H1 (cell line): Measurements from ENCODE around the gene PRPF18. TPM values are rescaled to one million over a fixed set of nuclear protein-coding genes. Genes with fewer than 3 reads are reported as not detected.
A peak's percentile ranks its signal among the peaks of the same experiment; 100 is the strongest.

Experiments used
- CTCF ChIA-PET: fragments of 300-600 bp; sonication (Branson Sonifier 250); formaldehyde crosslinking; loops from one replicate; lab custom pipeline; 2021; ENCODE audit not compliant: partially characterized antibody; lab: Charles Lee
- POLR2A ChIA-PET: fragments of 300-600 bp; sonication (Branson Sonifier 250); formaldehyde crosslinking; loops from one replicate; lab custom pipeline; 2021; ENCODE audit warnings: inconsistent platforms; ENCODE audit not compliant: partially characterized antibody; lab: Charles Lee
- DNase-seq, 2 experiments: peaks; one replicate each; pipeline versions ENCODE4 v3.0.0 to v3.0.0-alpha.2; 2010 to 2022; ENCODE audit warnings: low spot score in 2 of 2, low read depth in 1 of 2, mixed read lengths in 1 of 2
- FAIRE-seq: peaks from 2 replicates; lab custom pipeline; 2011; peaks lifted over from hg19 to GRCh38; lab: Jason Lieb, UNC
- H2AFZ ChIP-seq: 2 replicates; pipeline ENCODE4 v1.8.1; 2012; ENCODE audit warnings: low read length, inconsistent platforms
- H2AK5ac ChIP-seq: 2 replicates; pipeline ENCODE4 v1.6.1; 2013; ENCODE audit warnings: low read depth, low read length
- H2BK120ac ChIP-seq: replicated peaks from 2 replicates; pipeline ENCODE3; 2013; ENCODE audit warnings: low read depth, low read length, inconsistent platforms
- H2BK12ac ChIP-seq: 2 replicates; pipeline ENCODE4 v1.6.1; 2013; ENCODE audit warnings: low read depth, low read length
- H2BK15ac ChIP-seq: 2 replicates; pipeline ENCODE4 v1.6.1; 2013; ENCODE audit warnings: low read length
- H2BK20ac ChIP-seq: 2 replicates; pipeline ENCODE4 v1.6.1; 2013; ENCODE audit warnings: low read length
- H2BK5ac ChIP-seq: 2 replicates; pipeline ENCODE4 v1.6.1; 2013; ENCODE audit warnings: low read depth, low read length
- H3K14ac ChIP-seq: 2 replicates; pipeline ENCODE4 v1.6.1; 2013; ENCODE audit warnings: inconsistent platforms; ENCODE audit not compliant: insufficient read length
- H3K18ac ChIP-seq: 2 replicates; pipeline ENCODE4 v1.6.1; 2013; ENCODE audit warnings: low read length; ENCODE audit errors: extremely low read depth
- H3K23ac ChIP-seq: 2 replicates; pipeline ENCODE4 v1.6.1; 2013; ENCODE audit warnings: inconsistent platforms; ENCODE audit not compliant: insufficient read length
- H3K23me2 ChIP-seq: 2 replicates; pipeline ENCODE4 v1.6.1; 2013; ENCODE audit warnings: low read depth, low read length
- H3K27ac ChIP-seq: 2 replicates; pipeline ENCODE4 v1.6.1; 2011; ENCODE audit warnings: low read depth, low read length, inconsistent platforms
- H3K27me3 ChIP-seq, 4 experiments: replicated peaks in 1 of 4; 1 replicate in 1 of 4; 2 replicates in 3 of 4; pipeline versions ENCODE4 v1.6.1 to v1.8.1; 2011 to 2013; ENCODE audit warnings: low read length in 3 of 4, mild to moderate bottlenecking in 3 of 4, inconsistent platforms in 2 of 4, mixed read lengths in 2 of 4, moderate library complexity in 1 of 4; ENCODE audit not compliant: control insufficient read depth in 3 of 4, insufficient read depth in 3 of 4; ENCODE audit errors: extremely low read depth in 1 of 4
- H3K36me3 ChIP-seq, 4 experiments: 2 replicates each; pipeline versions ENCODE4 v1.6.1 to v1.8.1; 2011 to 2013; ENCODE audit warnings: mild to moderate bottlenecking in 4 of 4, low read length in 3 of 4, moderate library complexity in 2 of 4, control low read depth in 1 of 4, inconsistent platforms in 1 of 4; ENCODE audit not compliant: insufficient read depth in 4 of 4, control insufficient read depth in 2 of 4
- H3K4ac ChIP-seq: replicated peaks from 2 replicates; pipeline ENCODE3; 2013; ENCODE audit warnings: low read length, low read depth, mixed read lengths, inconsistent platforms; ENCODE audit not compliant: insufficient read length
- H3K4me1 ChIP-seq, 4 experiments: replicated peaks in 1 of 4; 1 replicate in 1 of 4; 2 replicates in 3 of 4; pipeline versions ENCODE4 v1.6.1 to v1.8.1; 2011 to 2013; ENCODE audit warnings: low read length in 3 of 4, inconsistent platforms in 2 of 4, mixed read lengths in 1 of 4; ENCODE audit not compliant: insufficient read depth in 4 of 4, control insufficient read depth in 3 of 4
- H3K4me2 ChIP-seq, 2 experiments: 2 replicates each; pipeline versions ENCODE4 v1.6.1 to v1.8.1; 2011 to 2013; ENCODE audit warnings: low read depth in 2 of 2, low read length in 2 of 2, control low read depth in 1 of 2, inconsistent platforms in 1 of 2, mild to moderate bottlenecking in 1 of 2; ENCODE audit not compliant: insufficient read depth in 1 of 2
- H3K4me3 ChIP-seq, 4 experiments: fragments of 200-600, 300-600 bp in 1 of 4; sonication (generic), shearing (Covaris generic), sonication (Bioruptor Twin) in 1 of 4; 2 replicates each; pipeline versions ENCODE4 v1.5.1 to v1.8.1; 2011 to 2016; ENCODE audit warnings: low read length in 4 of 4, low read depth in 3 of 4, control low read depth in 2 of 4, inconsistent platforms in 2 of 4, mild to moderate bottlenecking in 2 of 4, mixed read lengths in 1 of 4, moderate library complexity in 1 of 4; ENCODE audit not compliant: insufficient read depth in 2 of 4; ENCODE audit errors: extremely low read depth in 1 of 4
- H3K56ac ChIP-seq: replicated peaks from 2 replicates; pipeline ENCODE3; 2013; ENCODE audit warnings: low read depth, mild to moderate bottlenecking, mixed read lengths, low read length, inconsistent platforms; ENCODE audit not compliant: insufficient read length
- H3K79me1 ChIP-seq: 2 replicates; pipeline ENCODE4 v1.6.1; 2013; ENCODE audit warnings: low read depth, low read length, control low read depth
- H3K79me2 ChIP-seq, 2 experiments: 2 replicates each; pipeline versions ENCODE4 v1.6.1 to v1.8.1; 2012 to 2013; ENCODE audit warnings: low read length in 2 of 2, mild to moderate bottlenecking in 2 of 2, inconsistent platforms in 1 of 2; ENCODE audit not compliant: insufficient read depth in 2 of 2, control insufficient read depth in 1 of 2
- H3K9ac ChIP-seq, 4 experiments: replicated peaks in 1 of 4; 1 replicate in 1 of 4; 2 replicates in 3 of 4; pipeline versions ENCODE4 v1.6.1 to v1.8.1; 2011 to 2013; ENCODE audit warnings: low read depth in 3 of 4, low read length in 3 of 4, control low read depth in 2 of 4, mild to moderate bottlenecking in 2 of 4, moderate library complexity in 2 of 4, inconsistent platforms in 1 of 4; ENCODE audit errors: extremely low read depth in 1 of 4
- H3K9me3 ChIP-seq, 2 experiments: 2 replicates each; pipeline versions ENCODE4 v1.6.1 to v1.8.1; 2012 to 2013; ENCODE audit warnings: mild to moderate bottlenecking in 2 of 2, moderate library complexity in 2 of 2, control low read depth in 1 of 2, inconsistent platforms in 1 of 2, low read depth in 1 of 2, low read length in 1 of 2, mixed read lengths in 1 of 2; ENCODE audit not compliant: insufficient read depth in 2 of 2
- H4K20me1 ChIP-seq, 2 experiments: replicated peaks in 1 of 2; 2 replicates each; pipeline versions ENCODE3 to v1.8.1; 2011 to 2013; ENCODE audit warnings: inconsistent platforms in 2 of 2, low read length in 2 of 2, mild to moderate bottlenecking in 1 of 2; ENCODE audit not compliant: insufficient read depth in 2 of 2, control insufficient read depth in 1 of 2
- H4K5ac ChIP-seq: 2 replicates; pipeline ENCODE4 v1.6.1; 2013; ENCODE audit warnings: low read length, low read depth, mixed read lengths, inconsistent platforms; ENCODE audit not compliant: insufficient read length
- H4K8ac ChIP-seq: 2 replicates; pipeline ENCODE4 v1.8.0; 2013; ENCODE audit warnings: mild to moderate bottlenecking, moderate library complexity, low read length, inconsistent platforms; ENCODE audit not compliant: insufficient read depth; ENCODE audit errors: extremely low read depth
- H4K91ac ChIP-seq: replicated peaks from 2 replicates; pipeline ENCODE3; 2013; ENCODE audit warnings: low read length, mixed read lengths, inconsistent platforms; ENCODE audit not compliant: insufficient read length
- CHD1 ChIP-seq: IDR thresholded peaks from 2 replicates; pipeline ENCODE4 v1.6.1; 2012; ENCODE audit warnings: low read depth, low read length, improper control_type of control experiment
- CREB1 ChIP-seq: IDR thresholded peaks from 2 replicates; pipeline ENCODE4 v1.6.1; 2012; ENCODE audit warnings: inconsistent platforms
- EGR1 ChIP-seq: IDR thresholded peaks from 2 replicates; pipeline ENCODE4 v1.6.1; 2011; ENCODE audit warnings: low read depth, low read length, borderline replicate concordance
- MAX ChIP-seq: IDR thresholded peaks from 2 replicates; pipeline ENCODE4 v1.6.1; 2012; ENCODE audit warnings: inconsistent platforms
- POLR2AphosphoS5 ChIP-seq: IDR thresholded peaks from 2 replicates; pipeline ENCODE4 v1.6.1; 2011; ENCODE audit warnings: low read depth, low read length
- RBBP5 ChIP-seq: IDR thresholded peaks from 2 replicates; pipeline ENCODE4 v1.7.1; 2012; ENCODE audit warnings: low read depth, mild to moderate bottlenecking, inconsistent platforms, low read length, moderate library complexity, borderline replicate concordance
- RNF2 ChIP-seq: fragments of 200-900, 300-1000 bp; sonication (generic); IDR thresholded peaks from 2 replicates; pipeline ENCODE4 v1.7.1; 2016; ENCODE audit warnings: borderline replicate concordance, low read depth, mild to moderate bottlenecking, antibody characterized with exemption, low read length; ENCODE audit not compliant: poor library complexity, severe bottlenecking; ENCODE audit errors: missing control alignments
- SIRT6 ChIP-seq: IDR thresholded peaks from one replicate; pipeline ENCODE4 v1.7.1; 2012; ENCODE audit warnings: low read length, inconsistent platforms
- USF2 ChIP-seq: IDR thresholded peaks from 2 replicates; pipeline ENCODE4 v1.6.1; 2011; ENCODE audit warnings: low read length, improper control_type of control experiment
- YY1 ChIP-seq: IDR thresholded peaks from 2 replicates; pipeline ENCODE4 v1.6.1; 2011; ENCODE audit warnings: low read depth, mild to moderate bottlenecking, low read length
- WGBS, 2 experiments: shearing (Covaris generic) in 1 of 2; methylation state at CpG; one replicate each; pipeline versions ENCODE4 v1.1.6 to v1.1.7; 2013 to 2015; ENCODE audit warnings: low lambda C conversion rate in 2 of 2, mixed read lengths in 2 of 2, inconsistent platforms in 1 of 2, low coverage in 1 of 2, missing lambda C conversion rate in 1 of 2; ENCODE audit not compliant: insufficient replicate concordance in 2 of 2, insufficient coverage in 1 of 2, insufficient read length in 1 of 2; ENCODE audit errors: extremely low coverage in 1 of 2, missing lambda C conversion rate in 1 of 2; 5-methylcytosine and 5-hydroxymethylcytosine counted together
- polyA plus RNA-seq, 7 experiments: library from polyadenylated mRNA; depleted of rRNA in 3 of 7; stranded (reverse) in 5 of 7; unstranded in 2 of 7; fragments of >200 nt in 5 of 7; fragments of 200-250 nt in 2 of 7; gene quantifications; 1 replicate in 5 of 7; 2 replicates in 1 of 7; 4 replicates in 1 of 7; pipeline versions ENCODE4 v1.2.1 to v1.2.3, GENCODE V29; 2011 to 2013; ENCODE audit warnings: missing spikeins in 2 of 7, mixed read lengths in 2 of 7
- total RNA-seq: library from RNA; stranded (reverse); fragmentation: NEBNext Ultra II Directional; extraction: Animal tissue kit (Norgen Biotek cat#: 25700); gene quantifications from 2 replicates; pipeline ENCODE4 v1.2.1, GENCODE V29; 2021

PRPF18 gene
- total and polyA plus RNA-seq, 2 of the 8 experiments (the other 6 are each of a cell fraction or from before 2014, with no cell fraction given) = 3.8 to 12.6 TPM

DNA sequence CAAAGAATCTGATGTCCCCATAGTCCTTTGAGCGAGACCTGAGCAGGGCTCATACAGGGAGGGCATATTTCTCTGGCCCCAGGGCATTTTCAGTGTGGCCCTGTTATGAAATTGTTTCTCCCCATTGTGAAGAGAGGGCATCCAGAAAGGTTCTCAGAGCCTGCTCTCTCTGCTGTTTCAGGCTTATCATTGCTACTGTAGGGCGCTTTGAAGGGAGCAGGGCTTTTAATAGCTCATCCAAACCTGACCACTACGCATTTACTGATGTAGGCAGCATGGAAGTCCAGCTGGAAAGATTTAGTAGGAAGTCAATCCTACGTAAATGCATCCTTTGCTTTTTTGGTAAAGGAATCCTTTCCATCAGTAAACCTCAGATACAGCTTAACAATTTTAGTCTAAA, 68.1 kb downstream of the PRPF18 start:
- no peak overlapping the region for H3K4ac ChIP-seq
- no peak overlapping the region for H4K8ac ChIP-seq
- H2AFZ ChIP-seq = no peak overlapping the region
- no peak overlapping the region for H3K23ac ChIP-seq
- no peak overlapping the region for H3K14ac ChIP-seq
- FAIRE-seq = no peak
- no peak overlapping the region for H3K4me2 ChIP-seq
- no peaks in the 10 kb centered on the region for H3K9me3 ChIP-seq
- H2BK12ac ChIP-seq = no peak overlapping the region
- no peaks in the 10 kb centered on the region for H3K23me2 ChIP-seq
- DNase-seq = peak in 1 of 2 experiments; percentile 16
- no peak overlapping the region for H3K56ac ChIP-seq
- H2BK15ac ChIP-seq = no peak overlapping the region
- H3K27ac ChIP-seq = no peak overlapping the region
- H3K4me1 ChIP-seq = no peaks in the 10 kb centered on the region
- no peak overlapping the region for H2AK5ac ChIP-seq
- no peaks in the 10 kb centered on the region for H3K79me1 ChIP-seq
- POLR2A ChIA-PET = interaction anchor here (0.9 kb wide), 1 partner anchor 35 kb away, joined by 4 read pairs; no protein-coding TSS in a partner anchor
- H2BK5ac ChIP-seq = no peak overlapping the region
- no peak for TF ChIP-seq RBBP5
- TF ChIP-seq POLR2AphosphoS5 = no peak
- no peak for TF ChIP-seq RNF2
- no peak for TF ChIP-seq USF2
- TF ChIP-seq YY1 = no peak
- TF ChIP-seq MAX = no peak
- TF ChIP-seq CREB1 = no peak
- no peak for TF ChIP-seq SIRT6
- no peak for TF ChIP-seq EGR1
- TF ChIP-seq CHD1 = no peak
- no peak overlapping the region for H3K4me3 ChIP-seq
- CTCF ChIA-PET = interaction anchor here (0.6 to 4.9 kb wide), 4 partner anchors 11 to 880 kb away, joined by 3 to 29 read pairs (median 3); no protein-coding TSS in a partner anchor
- H3K79me2 ChIP-seq = no peaks in the 10 kb centered on the region
- H4K20me1 ChIP-seq = no peaks in the 10 kb centered on the region
- no peak overlapping the region for H3K18ac ChIP-seq
- no peak overlapping the region for H4K91ac ChIP-seq
- H3K9ac ChIP-seq = no peak overlapping the region
- no peak overlapping the region for H2BK120ac ChIP-seq
- no peak overlapping the region for H4K5ac ChIP-seq
- no peaks in the 10 kb centered on the region for H3K27me3 ChIP-seq
- peaks cover 6 to 47% (median 15%) of the 10 kb centered on the region in 4 experiments; a peak in 6 of 8 replicates for H3K36me3 ChIP-seq
- no peak overlapping the region for H2BK20ac ChIP-seq
- WGBS, 2 experiments = 87% methylated on average over 4 of the region's 4 CpGs; no CpG with 5 or more reads in 1 of the 2 experiments
